ENCODE data around the gene RSRC1. TPM values are rescaled to one million over a fixed set of nuclear protein-coding genes. Genes with fewer than 3 reads are reported as not detected.

The RSRC1 gene
- total RNA-seq, 1 experiment from 2014 or later = 37.9 TPM

DNA sequence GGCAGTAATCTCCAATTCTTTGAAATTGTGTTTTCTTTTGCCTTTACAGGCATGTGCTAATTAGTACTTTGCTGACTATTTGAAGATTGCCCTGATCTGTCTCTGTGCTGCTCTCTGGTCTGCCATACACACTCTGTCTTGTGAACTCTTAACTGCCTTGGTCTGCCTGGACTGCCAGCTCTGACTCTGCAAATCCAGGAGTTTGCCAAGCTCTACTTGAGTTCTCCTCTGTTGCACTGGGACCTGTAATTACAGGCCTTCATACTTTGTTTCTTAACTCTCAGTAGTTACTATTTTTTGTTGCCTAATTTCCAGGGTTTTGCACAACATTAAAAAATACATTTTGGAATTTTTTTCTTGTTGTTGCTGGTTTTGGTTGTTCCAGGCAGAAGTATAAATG, 155.0 kb downstream of the RSRC1 start:
- TF ChIP-seq, protein P1, sequence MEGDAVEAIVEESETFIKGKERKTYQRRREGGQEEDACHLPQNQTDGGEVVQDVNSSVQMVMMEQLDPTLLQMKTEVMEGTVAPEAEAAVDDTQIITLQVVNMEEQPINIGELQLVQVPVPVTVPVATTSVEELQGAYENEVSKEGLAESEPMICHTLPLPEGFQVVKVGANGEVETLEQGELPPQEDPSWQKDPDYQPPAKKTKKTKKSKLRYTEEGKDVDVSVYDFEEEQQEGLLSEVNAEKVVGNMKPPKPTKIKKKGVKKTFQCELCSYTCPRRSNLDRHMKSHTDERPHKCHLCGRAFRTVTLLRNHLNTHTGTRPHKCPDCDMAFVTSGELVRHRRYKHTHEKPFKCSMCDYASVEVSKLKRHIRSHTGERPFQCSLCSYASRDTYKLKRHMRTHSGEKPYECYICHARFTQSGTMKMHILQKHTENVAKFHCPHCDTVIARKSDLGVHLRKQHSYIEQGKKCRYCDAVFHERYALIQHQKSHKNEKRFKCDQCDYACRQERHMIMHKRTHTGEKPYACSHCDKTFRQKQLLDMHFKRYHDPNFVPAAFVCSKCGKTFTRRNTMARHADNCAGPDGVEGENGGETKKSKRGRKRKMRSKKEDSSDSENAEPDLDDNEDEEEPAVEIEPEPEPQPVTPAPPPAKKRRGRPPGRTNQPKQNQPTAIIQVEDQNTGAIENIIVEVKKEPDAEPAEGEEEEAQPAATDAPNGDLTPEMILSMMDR (conservative IDR thresholded peaks at IDR 0.05) = no peak
- Mint-ChIP-seq H3K27ac (no peak overlapping the region; a peak in 1 of 7 replicates), H3K9me3 (peaks cover 20 to 24% of the 10 kb centered on the region in 2 experiments), H3K4me3 (no peak overlapping the region), H3K27me3 (ENCODE audit: low read depth) (no peaks in the 10 kb centered on the region), H3K4me1 (peaks cover 1% of the 10 kb centered on the region in 2 experiments; a peak in 3 of 4 replicates), H3K36me3 (ENCODE audit: insufficient read depth in 1 of 3, low read depth in 3 of 3) (peaks cover 16 to 21% (median 17%) of the 10 kb centered on the region in 3 experiments)
- Histone ChIP-seq H2BK20ac (ENCODE audit: low read depth, low read length, poor library complexity, severe bottlenecking) (no peak overlapping the region), H2BK15ac (ENCODE audit: low read depth, low read length) (no peak overlapping the region), H4K91ac (ENCODE audit: insufficient read length, low read depth, low read length) (no peak overlapping the region), H2AFZ (ENCODE audit: low read length) (no peak overlapping the region), H3K79me2 (ENCODE audit: insufficient read depth, low read length) (no peaks in the 10 kb centered on the region), H3K27me3 (ENCODE audit: insufficient read depth, low read length) (no peaks in the 10 kb centered on the region), H3K27ac (ENCODE audit: insufficient read length, low read depth, low read length) (no peak overlapping the region), H3K4me2 (ENCODE audit: insufficient read depth, insufficient read length, low read length) (no peak overlapping the region), H3K56ac (ENCODE audit: insufficient read length, low read depth, low read length) (no peak overlapping the region), H3K4ac (ENCODE audit: low read depth, low read length) (no peak overlapping the region), H2BK12ac (ENCODE audit: insufficient read length, low read depth, low read length) (no peak overlapping the region), H3K18ac (ENCODE audit: insufficient read length, low read depth, low read length) (no peak overlapping the region), H3K23ac (ENCODE audit: insufficient read length, low read depth, low read length) (no peak overlapping the region), H3T11ph (ENCODE audit: low read length) (no peak overlapping the region), H3K4me1 (ENCODE audit: insufficient read depth, low read length) (peaks cover under 1% of the 10 kb centered on the region; the same call in 1 of the 2 replicates), H3K9me3 (ENCODE audit: control insufficient read depth, low read depth, low read length) (no peaks in the 10 kb centered on the region), H3K23me2 (ENCODE audit: insufficient read length, low read depth, low read length, poor library complexity, severe bottlenecking) (no peaks in the 10 kb centered on the region), H2BK120ac (ENCODE audit: low read depth, low read length, poor library complexity, severe bottlenecking) (no peak overlapping the region), H3K14ac (ENCODE audit: insufficient read depth, low read length) (no peak overlapping the region), H2BK5ac (ENCODE audit: insufficient read length, low read length) (no peak overlapping the region), H4K8ac (replicated peaks; ENCODE audit: insufficient read length, low read depth, low read length) (no peak overlapping the region), H3K9ac (ENCODE audit: extremely low read depth, insufficient read length, low read length) (no peak overlapping the region), H2AK5ac (ENCODE audit: insufficient read length, low read length) (no peak overlapping the region), H3K79me1 (ENCODE audit: insufficient read depth, low read depth, low read length, poor library complexity, severe bottlenecking) (no peaks in the 10 kb centered on the region), H4K5ac (ENCODE audit: insufficient read length, low read depth, low read length) (no peak overlapping the region), H4K20me1 (ENCODE audit: control insufficient read depth, insufficient read depth, insufficient read length) (no peaks in the 10 kb centered on the region)
- DNase-seq = no peak
